ENCODE measurements around the gene ANAPC5.
"Not testable (repeated sequence)": the region's sequence is repeated elsewhere in the genome, so short reads cannot be mapped to it uniquely, and the experiment has no call there.

Gene ANAPC5, protein sequence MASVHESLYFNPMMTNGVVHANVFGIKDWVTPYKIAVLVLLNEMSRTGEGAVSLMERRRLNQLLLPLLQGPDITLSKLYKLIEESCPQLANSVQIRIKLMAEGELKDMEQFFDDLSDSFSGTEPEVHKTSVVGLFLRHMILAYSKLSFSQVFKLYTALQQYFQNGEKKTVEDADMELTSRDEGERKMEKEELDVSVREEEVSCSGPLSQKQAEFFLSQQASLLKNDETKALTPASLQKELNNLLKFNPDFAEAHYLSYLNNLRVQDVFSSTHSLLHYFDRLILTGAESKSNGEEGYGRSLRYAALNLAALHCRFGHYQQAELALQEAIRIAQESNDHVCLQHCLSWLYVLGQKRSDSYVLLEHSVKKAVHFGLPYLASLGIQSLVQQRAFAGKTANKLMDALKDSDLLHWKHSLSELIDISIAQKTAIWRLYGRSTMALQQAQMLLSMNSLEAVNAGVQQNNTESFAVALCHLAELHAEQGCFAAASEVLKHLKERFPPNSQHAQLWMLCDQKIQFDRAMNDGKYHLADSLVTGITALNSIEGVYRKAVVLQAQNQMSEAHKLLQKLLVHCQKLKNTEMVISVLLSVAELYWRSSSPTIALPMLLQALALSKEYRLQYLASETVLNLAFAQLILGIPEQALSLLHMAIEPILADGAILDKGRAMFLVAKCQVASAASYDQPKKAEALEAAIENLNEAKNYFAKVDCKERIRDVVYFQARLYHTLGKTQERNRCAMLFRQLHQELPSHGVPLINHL

DNA sequence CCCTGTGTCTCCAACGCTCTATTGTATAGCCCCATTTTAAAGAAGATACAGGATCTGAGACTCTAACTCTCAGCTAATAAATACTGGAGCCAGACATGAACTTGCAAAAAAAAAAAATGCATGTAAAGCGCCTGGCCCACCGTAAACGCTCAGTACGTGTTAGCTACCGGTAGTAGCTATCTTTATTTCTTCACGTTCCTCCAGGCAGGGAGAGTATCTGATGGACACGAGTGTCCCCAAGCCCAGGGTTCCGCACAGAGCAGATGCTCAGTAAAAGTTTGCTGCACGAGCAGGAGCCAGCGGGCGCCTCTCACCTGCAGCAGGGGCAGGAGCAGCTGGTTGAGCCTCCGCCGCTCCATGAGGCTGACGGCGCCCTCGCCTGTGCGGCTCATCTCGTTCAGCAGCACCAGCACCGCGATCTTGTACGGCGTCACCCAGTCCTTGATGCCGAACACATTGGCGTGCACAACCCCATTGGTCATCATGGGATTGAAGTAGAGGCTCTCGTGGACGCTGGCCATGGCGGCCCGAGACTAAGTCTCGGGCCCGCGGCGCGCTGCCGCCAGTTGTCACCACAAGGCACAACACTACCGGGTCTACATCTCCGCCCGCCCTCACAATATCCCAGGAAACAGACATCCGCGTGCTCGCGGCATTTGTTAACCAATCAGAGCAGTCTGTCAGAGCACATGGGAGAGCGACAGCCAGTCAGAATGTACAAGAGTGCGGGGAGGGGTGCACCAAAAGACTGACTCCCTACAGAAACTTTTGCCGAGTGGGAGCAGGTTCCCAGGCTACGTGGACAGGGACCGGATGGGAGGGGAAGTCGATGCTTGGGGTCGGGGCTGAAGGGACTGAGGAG is at the start of gene ANAPC5:
ANAPC5 (minus strand) TSS at position 592 of the 862 bp plus-strand sequence; CDS start at position 521, 71 bp downstream.
- H2AFZ ChIP-seq (ENCODE audit: low read depth, low read length) = peak within 1 kb of the TSS; percentile 39
- H3K9me3 ChIP-seq (ENCODE audit: low read length) = no peaks in the 10 kb centered on the region
- H3K4me1 ChIP-seq (ENCODE audit: insufficient read depth, low read length) = peaks cover 5% of the 10 kb centered on the region
- H3K4me3 ChIP-seq (ENCODE audit: low read length) = peak within 1 kb of the TSS; percentile 66
- no peaks in the 10 kb centered on the region for H3K27me3 ChIP-seq (ENCODE audit: insufficient read depth, low read length)
- H3K36me3 ChIP-seq (ENCODE audit: insufficient read depth, low read length) = peaks cover 8% of the 10 kb centered on the region

- H3K4me1 ChIP-seq (ENCODE audit: insufficient read depth, low read length) = peaks cover 22% of the 10 kb centered on the region
- H3K4me3 ChIP-seq (ENCODE audit: low read length) = peak overlapping the region; percentile 93
- H3K27me3 ChIP-seq (ENCODE audit: insufficient read depth, low read length) = no peaks in the 10 kb centered on the region
- peak overlapping the region; percentile 43 for H2AFZ ChIP-seq (ENCODE audit: low read depth, low read length)
- H3K36me3 ChIP-seq (ENCODE audit: insufficient read depth, low read length) = peaks cover 16% of the 10 kb centered on the region
- no peaks in the 10 kb centered on the region for H3K9me3 ChIP-seq (ENCODE audit: low read length)
These were observed 48.3 kb upstream of the ANAPC5 start for GRCh38 chr12:121400332-121401139.

- H3K4me3 ChIP-seq (ENCODE audit: low read length) = peak within 1 kb of the TSS; percentile 93
- peaks cover 9% of the 10 kb centered on the region for H3K36me3 ChIP-seq (ENCODE audit: insufficient read depth, low read length)
- H3K27me3 ChIP-seq (ENCODE audit: insufficient read depth, low read length) = no peaks in the 10 kb centered on the region
- H3K4me1 ChIP-seq (ENCODE audit: insufficient read depth, low read length) = peaks cover 22% of the 10 kb centered on the region
- no peaks in the 10 kb centered on the region for H3K9me3 ChIP-seq (ENCODE audit: low read length)
- peak within 1 kb of the TSS; percentile 68 for H2AFZ ChIP-seq (ENCODE audit: low read depth, low read length)
These were observed 47.5 kb upstream of the ANAPC5 start, which contains the start of gene RNF34 for GRCh38 chr12:121399391-121400331. TSS of gene RNF34 (plus strand) at chr12:121400118. CDS start at chr12:121400213, 95 bp downstream.

DNA sequence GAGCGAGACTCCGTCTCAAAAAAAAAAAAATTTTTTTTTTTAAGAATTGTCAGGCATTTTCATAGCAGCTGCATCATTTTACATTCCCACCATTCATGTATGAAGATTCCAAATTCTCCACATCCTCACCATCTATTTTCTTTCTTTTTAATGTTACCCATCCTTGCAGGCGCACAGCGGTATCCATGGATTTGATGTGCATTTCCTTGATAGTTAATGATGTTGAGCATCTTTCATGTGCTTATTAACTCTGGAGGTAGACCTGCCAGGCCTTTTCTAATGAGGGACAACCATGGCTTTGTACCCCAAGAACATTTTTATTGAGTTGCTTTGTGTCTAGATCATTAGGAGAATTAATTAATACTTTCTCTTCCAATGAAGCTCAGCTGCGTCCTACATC is 46.1 kb upstream of the ANAPC5 start:
- Histone ChIP-seq H3K27me3 (ENCODE audit: insufficient read depth, low read length) (no peaks in the 10 kb centered on the region), H3K4me3 (ENCODE audit: low read length) (peak overlapping the region; percentile 93), H3K36me3 (ENCODE audit: insufficient read depth, low read length) (peaks cover under 1% of the 10 kb centered on the region), H2AFZ (ENCODE audit: low read depth, low read length) (no peak overlapping the region), H3K4me1 (ENCODE audit: insufficient read depth, low read length) (peaks cover 22% of the 10 kb centered on the region), H3K9me3 (ENCODE audit: low read length) (no peaks in the 10 kb centered on the region)

- Histone ChIP-seq H3K9me3 (ENCODE audit: low read length) (no peaks in the 10 kb centered on the region), H3K27me3 (ENCODE audit: insufficient read depth, low read length) (no peaks in the 10 kb centered on the region), H3K4me1 (ENCODE audit: insufficient read depth, low read length) (peaks cover 22% of the 10 kb centered on the region), H3K4me3 (ENCODE audit: low read length) (no peak overlapping the region), H2AFZ (ENCODE audit: low read depth, low read length) (no peak overlapping the region), H3K36me3 (ENCODE audit: insufficient read depth, low read length) (no peaks in the 10 kb centered on the region)
These were observed 45.3 kb upstream of the ANAPC5 start for GRCh38 chr12:121397521-121397920.

- H3K4me1 ChIP-seq (ENCODE audit: insufficient read depth, low read length) = no peaks in the 10 kb centered on the region
- no peaks in the 10 kb centered on the region for H3K27me3 ChIP-seq (ENCODE audit: insufficient read depth, low read length)
- H2AFZ ChIP-seq (ENCODE audit: low read depth, low read length) = no peak overlapping the region
- no peaks in the 10 kb centered on the region for H3K9me3 ChIP-seq (ENCODE audit: low read length)
- H3K4me3 ChIP-seq (ENCODE audit: low read length) = no peak overlapping the region
- H3K36me3 ChIP-seq (ENCODE audit: insufficient read depth, low read length) = no peaks in the 10 kb centered on the region
These were observed 40.1 kb upstream of the ANAPC5 start for GRCh38 chr12:121392325-121392716.

GRCh38 chr12:121391619-121392324 is 39.6 kb upstream of the ANAPC5 start:
- no peak overlapping the region for H3K4me3 ChIP-seq (ENCODE audit: low read length)
- H3K27me3 ChIP-seq (ENCODE audit: insufficient read depth, low read length) = no peaks in the 10 kb centered on the region
- H3K36me3 ChIP-seq (ENCODE audit: insufficient read depth, low read length) = no peaks in the 10 kb centered on the region
- H3K4me1 ChIP-seq (ENCODE audit: insufficient read depth, low read length) = no peaks in the 10 kb centered on the region
- H2AFZ ChIP-seq (ENCODE audit: low read depth, low read length) = no peak overlapping the region
- H3K9me3 ChIP-seq (ENCODE audit: low read length) = no peaks in the 10 kb centered on the region

DNA sequence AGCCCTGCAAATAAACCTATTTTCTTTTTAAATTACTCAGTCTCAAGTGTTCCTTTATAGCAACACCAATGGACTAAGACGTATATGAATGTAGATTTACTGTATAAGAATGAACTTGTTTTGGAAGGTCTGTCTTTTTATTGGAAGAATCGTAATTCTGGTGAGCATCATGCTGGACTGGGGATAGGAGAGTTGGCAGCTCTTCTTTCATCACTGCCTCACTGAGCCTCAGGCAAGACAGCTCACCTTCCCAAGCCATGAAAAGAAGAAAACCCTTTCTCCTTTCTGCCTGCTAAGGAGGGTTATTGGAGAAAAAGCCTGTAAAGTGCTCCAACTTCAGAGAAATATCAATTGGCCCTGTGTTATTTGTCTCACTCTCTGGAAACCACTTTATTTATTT is 38.6 kb upstream of the ANAPC5 start:
- H3K4me1 ChIP-seq (ENCODE audit: insufficient read depth, low read length) = no peaks in the 10 kb centered on the region
- H3K4me3 ChIP-seq (ENCODE audit: low read length) = no peak overlapping the region
- no peaks in the 10 kb centered on the region for H3K9me3 ChIP-seq (ENCODE audit: low read length)
- H3K36me3 ChIP-seq (ENCODE audit: insufficient read depth, low read length) = no peaks in the 10 kb centered on the region
- no peak overlapping the region for H2AFZ ChIP-seq (ENCODE audit: low read depth, low read length)
- H3K27me3 ChIP-seq (ENCODE audit: insufficient read depth, low read length) = no peaks in the 10 kb centered on the region

GRCh38 chr12:121388421-121388981 is 36.3 kb upstream of the ANAPC5 start:
- Histone ChIP-seq H3K4me3 (ENCODE audit: low read length) (no peak overlapping the region), H3K4me1 (ENCODE audit: insufficient read depth, low read length) (no peaks in the 10 kb centered on the region), H3K9me3 (ENCODE audit: low read length) (no peaks in the 10 kb centered on the region), H3K27me3 (ENCODE audit: insufficient read depth, low read length) (no peaks in the 10 kb centered on the region), H3K36me3 (ENCODE audit: insufficient read depth, low read length) (no peaks in the 10 kb centered on the region), H2AFZ (ENCODE audit: low read depth, low read length) (no peak overlapping the region)

- not testable (repeated sequence) for H3K36me3 ChIP-seq (ENCODE audit: insufficient read depth, low read length)
These were observed 32.7 kb upstream of the ANAPC5 start for GRCh38 chr12:121384891-121385290.

DNA sequence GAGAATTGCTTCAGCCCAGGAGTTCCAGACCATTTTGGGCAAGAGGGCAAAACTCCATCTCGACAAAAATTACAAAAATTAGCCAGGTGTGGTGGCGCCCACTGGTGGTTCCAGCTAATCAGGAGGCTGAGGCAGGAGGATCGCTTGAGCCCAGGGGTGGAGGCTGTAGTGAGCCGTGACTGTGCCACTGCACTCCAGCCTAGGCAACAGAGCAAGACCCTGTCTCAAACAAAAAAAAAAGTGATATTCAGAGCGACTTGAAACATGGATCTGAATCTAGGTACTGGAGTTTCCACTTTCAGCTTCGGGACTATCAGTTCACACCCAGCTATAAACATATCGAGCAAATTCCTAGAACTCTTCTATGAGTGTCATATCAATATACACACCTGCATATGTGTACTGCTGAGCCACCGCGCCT is 31.4 kb upstream of the ANAPC5 start:
- Histone ChIP-seq H2AFZ (ENCODE audit: low read depth, low read length) (no peak overlapping the region), H3K36me3 (ENCODE audit: insufficient read depth, low read length) (no peaks in the 10 kb centered on the region), H3K4me3 (ENCODE audit: low read length) (no peak overlapping the region), H3K4me1 (ENCODE audit: insufficient read depth, low read length) (no peaks in the 10 kb centered on the region), H3K9me3 (ENCODE audit: low read length) (no peaks in the 10 kb centered on the region), H3K27me3 (ENCODE audit: insufficient read depth, low read length) (no peaks in the 10 kb centered on the region)

More at GRCh38 chr12:121384891-121385290, 32.7 kb upstream of the ANAPC5 start:
- not testable (repeated sequence) for H3K9me3 ChIP-seq (ENCODE audit: low read length); H2AFZ ChIP-seq (ENCODE audit: low read depth, low read length); H3K27me3 ChIP-seq (ENCODE audit: insufficient read depth, low read length); H3K4me1 ChIP-seq (ENCODE audit: insufficient read depth, low read length); H3K4me3 ChIP-seq (ENCODE audit: low read length)

Measured in neuron (in vitro differentiated cells).